NCI-H2196 treated with DMSO at 0.1 percent for 48 hours (cell line): ENCODE results near the gene GRM1.
"Not testable (repeated sequence)": the region's sequence is repeated elsewhere in the genome, so short reads cannot be mapped to it uniquely, and the experiment has no call there.

ENCODE experiments used
- DNase-seq: peaks from one replicate; lab custom pipeline; 2025; ENCODE audit not compliant: unreplicated experiment; lab: John Stamatoyannopoulos, UW

GRM1 gene

DNA sequence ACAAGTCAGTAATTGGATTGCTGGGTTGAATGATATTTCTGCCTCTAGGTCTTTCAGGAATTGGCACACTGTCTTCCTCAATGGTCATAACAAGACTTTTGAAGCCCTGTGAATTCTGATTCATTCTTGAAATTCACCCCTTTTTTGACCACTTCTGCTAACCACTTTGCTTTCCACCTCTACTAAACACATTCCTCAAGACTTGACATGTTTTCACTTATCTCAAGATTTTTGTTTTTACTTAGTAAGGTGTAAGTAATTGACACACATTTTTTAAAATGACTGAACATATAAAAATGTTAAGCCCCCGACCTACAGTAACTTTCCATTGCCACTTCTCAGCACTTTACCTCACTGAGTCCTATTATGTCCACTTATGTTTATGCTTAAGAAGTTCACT lies 239.1 kb downstream of the GRM1 start:
- no peak for DNase-seq

DNA sequence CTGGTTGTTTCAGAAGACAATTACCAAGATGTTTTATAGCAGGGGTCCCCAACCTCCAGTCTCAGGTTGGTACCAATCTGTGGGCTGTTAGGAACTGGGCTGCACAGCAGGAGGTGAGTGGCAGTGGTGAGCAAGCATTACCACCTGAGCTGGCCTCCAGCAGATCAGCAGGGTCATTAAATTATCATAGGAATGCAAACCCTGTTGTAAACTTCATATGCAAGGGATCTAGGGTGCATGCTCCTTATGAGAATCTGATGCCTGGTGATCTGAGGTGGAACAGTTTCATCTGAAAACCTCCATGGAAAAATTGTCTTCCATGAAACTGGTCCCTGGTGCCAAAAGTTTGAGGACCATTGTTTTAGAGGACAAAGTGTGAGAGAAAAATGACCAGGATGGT lies 240.6 kb downstream of the GRM1 start:
- DNase-seq, result no peak

DNA sequence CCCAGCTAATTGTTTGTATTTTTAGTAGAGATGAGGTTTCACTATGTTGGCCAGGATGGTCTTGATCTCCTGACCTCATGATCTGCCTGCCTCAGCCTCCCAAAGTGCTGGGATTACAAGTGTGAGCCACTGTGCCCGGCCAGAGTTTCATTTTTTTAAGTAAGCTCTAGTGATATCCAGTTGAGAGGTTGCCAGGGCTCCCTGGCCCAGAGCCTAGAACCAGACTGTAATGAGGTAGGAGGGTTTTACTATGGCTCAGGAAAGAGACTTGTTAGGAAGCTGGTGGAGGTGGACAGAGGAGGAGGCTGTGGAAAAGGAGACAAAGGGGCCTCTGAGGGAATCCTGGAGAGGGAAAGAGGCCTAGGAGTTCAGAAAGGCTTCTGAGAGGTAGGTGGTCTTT lies 242.3 kb downstream of the GRM1 start:
- DNase-seq, result not testable (repeated sequence)

DNA sequence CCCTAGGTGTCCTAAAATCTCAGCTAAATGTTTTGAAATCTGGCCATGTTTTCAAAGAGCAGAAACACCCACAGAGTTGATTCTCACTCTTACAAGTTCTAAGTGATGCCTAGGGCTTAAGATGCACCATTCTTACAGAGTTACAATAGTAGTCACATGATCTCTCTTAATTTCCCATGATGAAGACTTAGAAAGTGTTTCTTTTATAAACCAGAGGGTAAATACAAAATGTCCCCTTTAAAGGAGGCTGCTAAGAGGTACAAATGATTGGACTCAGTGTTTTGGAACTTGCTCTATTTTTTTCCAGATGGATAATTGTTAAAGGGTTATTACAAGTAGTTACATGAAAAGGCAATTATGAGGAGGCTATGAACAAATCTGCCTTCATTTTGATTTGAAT lies 244.6 kb downstream of the GRM1 start:
- no peak for DNase-seq

DNA sequence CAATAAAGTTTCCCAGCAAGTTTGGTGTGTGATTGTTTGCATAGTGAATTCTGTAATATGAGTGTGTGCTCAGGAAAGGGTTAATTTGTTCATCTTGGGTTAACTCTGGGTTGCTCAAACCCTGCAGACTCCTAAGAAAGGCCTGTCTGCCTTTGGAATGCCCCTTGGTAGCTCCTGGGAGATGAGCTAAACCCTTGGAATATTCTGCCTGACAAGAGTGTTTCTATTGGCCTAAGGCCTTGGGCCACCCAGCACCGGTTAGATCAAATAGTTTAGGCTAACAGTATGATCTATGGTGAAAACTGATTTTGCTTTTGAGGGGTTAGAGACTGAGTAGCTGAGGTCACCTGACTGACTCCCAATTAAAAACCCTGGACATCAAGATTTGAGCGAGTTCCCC lies 248.3 kb downstream of the GRM1 start:
- no peak for DNase-seq

DNA sequence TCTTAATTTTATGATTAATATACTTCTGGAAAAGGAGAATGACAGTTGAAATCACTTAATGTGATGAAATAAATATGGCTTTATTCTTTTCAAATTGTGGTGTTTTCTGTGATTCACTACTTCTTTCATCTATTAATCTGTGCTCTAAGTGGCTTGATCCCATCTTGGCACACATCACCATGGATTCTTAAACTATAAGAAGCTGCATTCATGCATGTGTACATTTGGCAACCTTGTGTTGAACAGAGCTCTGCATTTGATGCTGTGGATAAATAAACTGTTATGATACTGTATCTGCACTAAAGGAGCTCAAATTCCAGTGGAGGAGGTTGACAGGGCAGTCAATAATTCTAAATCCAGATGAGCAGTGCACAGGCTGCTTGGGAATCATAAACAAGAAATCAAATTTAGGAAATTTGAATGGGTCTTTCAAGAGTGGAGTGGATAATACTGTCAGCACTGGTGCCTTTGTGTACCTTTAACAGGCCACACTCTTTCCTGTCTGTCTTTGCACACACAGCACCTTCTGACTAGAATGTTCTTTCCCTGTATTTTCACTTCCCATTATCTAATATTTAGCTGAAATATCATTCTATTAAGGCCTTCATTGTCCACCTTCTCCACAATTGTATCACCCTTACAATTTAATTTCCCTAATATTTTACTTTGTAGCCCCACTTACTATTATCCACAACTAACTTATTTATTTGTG lies 252.9 kb downstream of the GRM1 start:
- no peak for DNase-seq

DNA sequence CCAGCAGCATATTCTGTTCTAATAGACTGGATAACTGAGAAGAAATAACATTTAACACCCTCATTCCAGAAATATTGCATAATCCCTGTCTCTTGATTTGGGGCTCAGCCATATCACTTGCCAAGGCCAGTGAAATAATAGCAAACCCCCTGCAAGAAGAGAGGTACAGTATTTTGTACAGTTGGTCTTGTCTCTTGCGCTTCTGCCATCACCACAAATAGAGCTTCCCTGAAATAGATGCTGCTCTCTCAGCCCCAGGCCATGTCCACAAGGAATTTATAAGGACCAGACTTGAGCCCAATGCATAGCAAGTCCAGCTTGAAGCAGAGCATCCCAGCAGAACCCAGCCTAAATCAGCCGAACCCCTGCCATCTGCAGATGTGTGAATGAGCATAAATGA lies 254.0 kb downstream of the GRM1 start:
- no peak for DNase-seq

DNA sequence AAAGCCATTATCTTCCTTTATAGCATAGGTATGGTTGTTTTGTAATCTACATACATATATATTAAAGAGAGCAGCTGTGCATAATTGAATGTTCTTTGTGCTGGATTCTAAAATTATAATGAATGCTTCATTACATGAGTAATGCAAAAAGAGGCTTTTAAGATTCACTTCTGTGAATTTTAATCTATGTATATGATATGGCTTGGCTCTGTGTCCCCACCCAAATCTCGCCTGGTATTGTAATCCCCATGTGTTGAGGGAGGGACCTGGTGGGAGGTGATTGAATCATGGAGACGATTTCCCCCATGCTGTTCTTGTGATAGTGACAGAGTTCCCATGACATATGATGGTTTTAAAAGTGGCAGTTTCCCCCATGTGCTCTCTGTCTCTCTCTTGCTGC lies 255.4 kb downstream of the GRM1 start:
- DNase-seq, result no peak

DNA sequence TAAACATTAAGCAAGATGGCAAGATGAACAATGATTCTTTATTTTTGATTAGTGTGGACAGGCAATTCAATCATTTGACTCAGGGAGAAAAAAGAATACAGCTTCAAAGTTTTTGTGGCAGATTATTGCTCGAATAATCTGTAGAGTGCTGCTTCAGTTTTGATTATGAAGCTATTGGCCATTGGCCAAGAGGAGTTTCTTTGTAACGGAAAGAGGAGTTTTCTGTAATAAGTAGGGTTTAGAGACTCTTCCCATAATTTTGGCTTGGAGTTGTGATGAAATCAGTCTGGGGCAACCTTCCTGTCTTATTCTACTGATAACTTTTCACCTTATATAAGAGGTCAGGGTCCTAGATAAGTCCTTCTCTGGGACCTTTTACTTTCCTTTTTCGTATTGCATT lies 258.1 kb downstream of the GRM1 start:
- DNase-seq, result no peak

DNA sequence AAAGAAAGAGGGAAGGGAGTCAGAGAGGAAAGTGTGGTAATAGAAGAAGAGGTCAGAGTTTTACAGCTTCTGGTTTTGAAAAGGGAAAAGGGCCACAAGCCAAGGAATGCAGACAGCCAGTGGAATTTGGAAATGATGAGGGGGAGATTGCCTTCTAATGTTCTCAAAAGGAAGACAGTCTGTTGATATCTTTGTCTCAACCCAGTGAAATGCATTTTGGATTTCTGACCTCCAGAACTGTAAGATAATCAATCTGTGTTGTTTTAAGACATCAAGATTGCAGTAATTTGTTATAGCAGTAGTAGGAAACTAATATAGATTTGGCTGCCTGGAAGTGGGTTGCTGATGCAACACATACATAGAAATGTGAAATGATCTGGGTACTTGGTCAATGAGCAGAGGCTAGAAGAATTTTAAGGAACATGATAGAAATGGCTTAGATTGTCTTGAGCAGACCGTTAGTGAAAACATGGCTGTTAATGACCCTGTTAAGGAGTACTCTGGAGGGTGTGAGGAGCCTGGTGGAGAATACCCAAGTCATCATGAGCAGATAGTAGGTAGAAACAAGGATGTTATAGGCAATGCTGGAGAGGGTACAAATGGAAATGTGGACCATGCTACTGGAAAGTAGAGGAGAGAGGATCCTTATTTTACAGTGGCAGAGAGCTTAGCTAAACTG lies 259.0 kb downstream of the GRM1 start:
- no peak for DNase-seq

DNA sequence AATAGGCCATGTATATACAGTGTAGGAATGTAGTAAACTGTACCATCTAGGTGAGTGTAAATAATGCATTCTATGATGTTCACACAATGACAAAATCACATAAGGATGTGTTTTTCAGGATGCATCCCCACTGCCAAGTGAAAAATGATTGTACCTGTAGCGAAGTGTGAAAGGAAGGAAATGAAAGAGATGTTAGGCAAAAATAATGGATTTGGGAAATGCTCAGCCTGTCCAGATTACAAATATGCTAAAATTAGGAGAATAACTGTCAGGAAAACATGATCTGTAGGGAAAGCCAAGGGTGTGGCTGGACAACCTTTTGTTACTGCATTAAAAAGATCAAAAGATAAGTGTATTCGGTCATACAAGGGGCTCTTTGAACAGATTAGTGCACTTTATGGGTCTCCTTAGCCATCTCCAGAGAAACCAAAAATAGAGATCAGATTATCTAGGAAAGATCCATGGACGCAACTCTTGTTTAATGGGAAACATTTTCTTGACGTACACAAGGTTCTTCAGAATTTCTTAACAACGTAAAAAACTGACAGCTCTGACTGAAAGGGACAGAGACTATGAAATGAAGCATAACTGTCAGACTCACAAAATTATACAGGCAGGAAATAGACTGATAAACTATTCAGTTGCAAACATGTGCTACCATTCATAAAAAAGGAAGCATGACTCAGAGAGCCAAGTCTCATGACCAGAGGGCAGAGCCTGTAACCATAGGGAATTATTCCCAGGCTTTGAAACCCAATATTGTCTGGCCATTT lies 261.1 kb downstream of the GRM1 start:
- DNase-seq, result no peak

DNA sequence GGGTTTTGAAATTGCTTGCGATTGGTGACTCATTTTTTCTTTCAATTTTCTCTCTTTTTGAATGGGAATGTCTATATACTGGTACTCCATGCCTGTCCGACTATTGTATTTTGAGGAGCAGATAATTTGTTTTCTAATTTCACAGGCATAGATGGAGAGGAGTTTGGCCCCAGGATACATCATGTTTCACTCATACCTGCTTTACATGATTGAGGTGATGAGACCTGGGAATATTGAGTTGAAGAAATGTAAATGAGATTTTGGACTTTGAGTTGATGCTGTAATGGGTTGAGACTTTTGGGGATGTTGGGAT lies 261.7 kb downstream of the GRM1 start:
- no peak for DNase-seq

DNA sequence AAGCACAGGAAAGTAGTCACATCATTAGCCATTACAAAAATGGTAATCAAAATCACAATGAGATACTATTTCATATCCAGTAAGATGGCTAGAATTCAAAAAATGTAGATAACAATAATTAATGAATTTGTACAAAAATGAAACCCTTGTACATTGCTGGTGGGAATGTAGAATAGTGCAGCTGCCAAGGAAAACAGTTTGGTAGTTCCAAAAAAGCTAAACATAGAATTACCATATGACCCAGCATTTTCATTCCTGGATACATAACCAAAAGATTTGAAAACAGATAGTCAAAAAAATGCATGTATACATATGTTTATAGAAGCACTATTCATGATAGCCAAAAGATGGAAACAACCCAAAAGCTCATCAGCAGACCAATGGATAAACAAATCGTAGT lies 263.6 kb downstream of the GRM1 start:
- DNase-seq, result no peak

DNA sequence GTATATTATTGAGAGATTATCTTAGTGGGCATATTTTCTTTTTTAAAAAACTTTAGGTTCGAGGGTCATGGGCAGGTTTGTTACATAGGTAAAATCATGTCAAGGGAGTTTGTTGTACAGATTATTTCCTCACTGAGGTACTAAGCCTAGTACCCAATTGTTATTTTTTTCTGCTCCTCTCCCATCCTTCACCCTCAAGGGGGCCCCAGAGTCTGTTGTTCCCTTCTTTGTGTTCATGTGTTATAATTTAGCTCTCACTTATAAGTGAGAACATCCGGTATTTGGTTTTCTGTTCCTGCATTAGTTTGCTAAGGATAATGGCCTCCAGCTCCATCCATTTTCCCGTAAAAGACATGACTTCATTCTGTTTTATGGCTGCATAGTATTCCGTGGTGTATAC lies 266.8 kb downstream of the GRM1 start:
- no peak for DNase-seq

DNA sequence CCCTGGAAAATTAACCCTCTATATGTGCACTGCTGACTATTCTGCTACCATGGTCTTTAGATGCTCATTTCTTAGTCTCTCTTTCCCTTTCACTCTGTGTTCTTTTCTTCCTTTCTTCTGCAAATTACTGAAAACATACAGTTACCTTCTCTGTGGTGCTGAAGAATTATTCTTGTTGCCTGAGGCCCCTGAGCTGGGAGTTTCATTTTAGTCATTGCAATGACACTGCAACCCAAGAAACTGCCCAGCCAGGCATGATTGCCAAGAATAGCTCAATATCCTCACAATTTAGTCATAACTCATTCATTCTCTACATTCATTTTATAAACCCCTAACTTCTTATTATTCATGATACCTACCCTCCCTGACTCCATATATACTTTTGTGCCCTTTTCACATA lies 269.0 kb downstream of the GRM1 start:
- no peak for DNase-seq

DNA sequence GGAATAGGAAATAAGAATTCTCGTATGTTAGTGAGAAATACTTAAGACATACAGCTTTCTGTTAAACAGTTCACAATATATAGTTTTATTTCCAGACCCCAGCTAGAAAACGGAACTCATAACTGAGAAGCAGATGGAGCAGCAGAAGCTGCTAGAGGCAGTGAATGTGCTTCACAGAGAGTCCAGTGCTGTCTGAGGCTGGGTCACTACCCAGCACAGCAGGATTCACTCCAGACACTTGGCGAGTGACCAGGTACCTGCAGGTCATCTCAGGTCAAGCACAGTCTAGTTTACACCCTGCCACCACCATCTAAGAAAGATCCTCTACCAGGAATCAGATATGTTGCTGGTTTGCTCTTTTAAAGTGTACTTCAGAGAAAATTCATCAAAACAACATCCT lies 271.7 kb downstream of the GRM1 start:
- DNase-seq, result no peak

DNA sequence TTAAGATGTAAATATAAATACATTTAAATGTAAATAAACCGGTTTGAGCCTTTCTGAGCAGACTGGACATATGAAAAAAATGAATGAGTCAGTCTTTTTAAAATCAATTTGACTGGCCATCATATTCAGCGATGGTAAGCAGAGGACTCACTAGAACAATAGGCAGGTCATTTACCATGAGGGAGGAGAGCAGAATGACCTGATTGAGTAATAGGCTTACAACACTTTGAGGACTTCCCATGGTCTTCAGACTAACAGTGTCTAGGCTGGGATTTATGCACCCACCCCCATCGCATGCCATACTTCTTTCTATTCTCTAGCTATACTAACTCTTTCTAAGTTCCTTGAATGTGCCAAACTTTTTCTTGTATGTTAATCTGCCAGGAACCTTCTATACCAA lies 272.9 kb downstream of the GRM1 start:
- DNase-seq, result no peak

DNA sequence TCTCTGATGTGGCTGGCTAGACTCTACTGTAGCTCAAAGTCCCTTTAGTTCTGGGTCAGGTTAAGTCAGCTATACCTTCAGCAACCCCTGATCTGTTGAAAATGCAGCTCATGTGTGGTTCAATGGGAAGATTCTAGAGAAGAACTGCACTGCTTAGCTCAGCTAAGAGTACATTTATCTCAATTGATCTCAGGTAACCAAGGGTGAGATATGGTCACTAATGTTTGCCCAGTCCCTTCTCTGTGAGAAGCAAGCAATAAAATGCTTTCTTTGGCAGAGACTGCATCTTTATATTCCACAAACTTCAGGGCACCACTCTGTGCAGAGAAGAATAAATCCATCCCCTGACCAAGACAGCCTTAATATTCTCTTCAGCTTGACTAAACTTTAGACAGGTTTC lies 274.1 kb downstream of the GRM1 start:
- no peak for DNase-seq

DNA sequence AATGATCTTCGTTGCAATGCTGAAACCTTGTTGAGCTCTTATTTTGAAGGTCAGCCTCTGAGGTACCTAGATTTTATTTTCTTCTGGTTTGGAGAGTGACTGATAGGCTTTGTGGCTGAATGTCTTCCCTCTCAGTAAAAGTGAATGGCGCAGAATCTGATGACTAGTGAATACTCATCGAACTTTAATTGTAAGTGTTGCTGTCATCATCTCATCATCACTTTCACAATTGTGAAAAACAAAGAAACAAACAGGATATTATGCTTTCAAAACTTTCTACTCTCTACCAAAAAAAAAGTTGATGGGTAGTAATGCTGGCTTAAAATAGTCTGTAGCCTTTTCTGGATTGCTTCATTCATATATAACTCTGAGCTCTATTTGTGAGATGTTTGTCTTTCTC lies 275.3 kb downstream of the GRM1 start:
- DNase-seq, result no peak

DNA sequence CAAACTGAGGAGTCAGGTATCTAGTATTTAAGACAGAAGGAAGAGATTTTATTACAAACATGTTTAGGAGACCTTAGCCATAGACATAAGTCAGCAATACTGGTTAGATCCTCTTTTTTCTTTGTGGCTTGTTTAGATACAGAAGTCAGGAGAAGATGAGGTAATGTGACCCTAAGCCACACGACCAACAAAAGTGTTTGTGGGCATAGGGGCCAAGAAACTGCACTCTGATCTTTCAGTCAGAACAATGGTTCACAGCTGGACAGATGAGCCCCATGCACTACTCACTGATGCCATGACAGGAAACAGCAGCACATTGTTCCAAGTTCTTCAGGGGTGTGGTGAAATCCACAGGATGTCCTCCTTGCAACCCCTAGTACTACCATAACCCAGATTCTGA lies 276.2 kb downstream of the GRM1 start:
- DNase-seq, result no peak

DNA sequence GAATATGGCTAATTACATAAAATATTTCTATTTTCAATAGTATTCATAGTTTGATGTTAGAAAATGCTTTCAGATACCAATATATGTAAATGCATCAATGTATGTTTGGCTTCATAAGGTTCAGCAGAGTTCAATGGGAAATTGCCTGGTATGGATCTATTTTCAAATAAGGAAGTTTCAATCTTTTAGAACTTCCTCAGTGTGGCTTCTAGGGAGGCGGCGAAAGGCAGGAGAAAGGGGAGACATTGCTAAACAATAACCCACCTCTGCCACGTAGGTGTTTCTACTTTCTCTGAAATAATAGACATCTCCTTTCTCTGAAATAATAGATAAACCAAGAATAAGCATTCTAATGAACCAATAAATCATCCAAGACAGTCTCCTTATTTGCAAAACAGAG lies 277.1 kb downstream of the GRM1 start:
- DNase-seq, result no peak

DNA sequence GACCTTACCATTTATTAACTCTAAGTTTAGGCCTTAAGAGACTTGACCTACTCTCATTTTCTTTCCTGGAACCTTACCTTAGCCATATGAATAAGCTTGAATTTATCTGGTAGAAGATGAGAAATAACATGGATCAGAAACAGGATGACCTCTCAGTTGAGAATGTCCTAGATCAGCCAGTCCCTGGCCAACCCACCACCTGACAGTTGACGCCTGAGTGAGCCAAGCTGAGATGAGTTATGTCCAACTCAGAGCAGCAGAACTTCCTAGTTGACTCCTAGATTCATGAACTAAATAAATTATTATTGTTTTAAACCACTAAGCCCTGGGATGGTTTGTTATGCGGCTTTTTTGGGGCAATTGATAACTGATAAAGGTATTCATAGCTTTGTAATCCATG lies 281.8 kb downstream of the GRM1 start:
- no peak for DNase-seq

DNA sequence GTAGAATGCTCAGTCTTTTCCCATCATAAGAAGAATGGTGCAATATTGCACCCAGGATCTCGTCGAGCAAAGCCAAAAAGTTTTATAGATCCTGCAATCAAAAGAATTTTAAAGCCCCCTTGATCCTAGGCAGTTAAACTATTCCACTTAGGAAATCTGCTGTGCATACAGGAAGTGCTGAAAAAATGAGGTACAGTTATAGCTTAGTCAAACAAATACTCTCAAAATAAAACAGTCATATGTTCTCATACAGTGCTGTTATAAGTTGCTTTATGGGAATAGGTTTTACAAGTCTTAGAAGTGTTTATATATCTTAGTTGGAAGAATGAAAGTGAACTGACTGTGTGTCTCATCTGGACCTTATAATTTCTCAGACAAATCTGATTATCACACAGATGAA lies 282.2 kb downstream of the GRM1 start:
- DNase-seq, result no peak
